GM18861 (cell line): ENCODE measurements around the gene TMEM185A.
A peak's percentile ranks its signal among the peaks of the same experiment; 100 is the strongest.
"Not testable (repeated sequence)": the region's sequence is repeated elsewhere in the genome, so short reads cannot be mapped to it uniquely, and the experiment has no call there.

Source experiments
- ATAC-seq: cut with Tn5 transposase; IDR thresholded peaks from one replicate; pipeline ENCODE4 v1.9.1; 2021; ENCODE audit not compliant: unreplicated experiment

The TMEM185A gene

DNA sequence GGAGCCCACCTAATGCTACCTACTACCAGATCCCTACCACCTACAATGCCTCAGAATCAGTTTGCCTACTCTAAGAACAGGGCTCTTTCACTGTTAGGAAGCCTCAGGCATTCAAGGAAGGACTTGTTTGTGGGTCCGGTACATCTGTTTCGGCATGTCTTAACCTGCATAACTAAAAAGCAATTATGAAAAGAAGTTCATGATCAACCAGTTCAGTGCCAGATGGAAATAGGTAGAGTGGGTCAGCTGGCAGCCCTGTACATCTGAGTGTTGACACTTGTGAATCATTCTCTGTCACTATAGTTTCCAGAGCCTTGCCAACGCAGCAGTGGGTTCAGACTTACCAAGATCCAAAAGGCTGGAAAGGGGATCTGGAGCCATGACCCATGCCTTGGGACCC is 3.3 kb downstream of the TMEM185A start:
- no peak for ATAC-seq

DNA sequence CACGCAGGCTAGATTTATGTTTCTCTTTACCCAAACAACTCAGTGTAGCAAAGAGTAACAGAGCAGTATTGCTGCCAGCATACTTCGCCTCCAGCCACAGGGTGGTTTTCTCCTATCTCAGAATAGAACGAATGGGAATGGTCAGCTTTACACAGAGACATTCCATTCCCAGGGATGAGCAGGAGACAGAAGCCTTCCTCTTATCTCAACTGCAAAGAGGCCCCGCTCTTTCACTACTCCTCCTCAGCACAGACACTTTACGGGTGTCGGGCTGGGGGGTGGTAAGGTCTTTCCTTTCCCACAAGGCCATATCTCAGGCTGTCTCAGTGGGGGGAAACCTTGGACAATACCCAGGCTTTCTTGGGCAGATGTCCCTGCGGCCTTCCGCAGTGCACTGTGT is 4.8 kb downstream of the TMEM185A start:
- ATAC-seq = not testable (repeated sequence)

DNA sequence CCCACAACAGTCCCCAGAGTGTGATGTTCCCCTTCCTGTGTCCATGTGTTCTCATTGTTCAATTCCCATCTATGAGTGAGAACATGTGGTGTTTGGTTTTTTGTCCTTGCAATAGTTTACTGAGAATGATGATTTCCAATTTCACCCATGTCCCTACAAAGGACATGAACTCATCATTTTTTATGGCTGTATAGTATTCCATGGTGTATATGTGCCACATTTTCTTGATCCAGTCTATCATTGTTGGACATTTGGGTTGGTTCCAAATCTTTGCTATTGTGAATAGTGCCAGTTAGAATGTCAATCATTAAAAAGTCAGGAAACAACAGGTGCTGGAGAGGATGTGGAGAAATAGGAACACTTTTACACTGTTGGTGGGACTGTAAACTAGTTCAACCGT is 11.9 kb downstream of the TMEM185A start:
- not testable (repeated sequence) for ATAC-seq

DNA sequence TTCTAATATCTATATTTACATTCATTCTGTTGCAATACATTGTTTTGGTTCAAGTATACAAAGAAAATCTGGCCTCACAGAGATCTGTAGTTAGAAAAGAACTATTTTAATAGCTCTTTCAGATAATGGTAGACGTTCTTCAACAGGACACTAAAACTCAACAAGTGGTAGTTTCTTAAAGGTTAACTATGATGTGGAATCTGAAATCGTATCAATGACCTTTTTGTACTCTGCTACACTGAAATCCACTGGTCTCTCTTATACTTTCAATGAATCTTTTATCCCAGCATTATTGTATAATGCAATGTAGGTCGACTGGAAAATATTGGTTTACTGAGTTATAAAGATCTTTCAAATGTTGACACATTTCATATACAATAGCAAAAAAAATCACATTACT is 12.7 kb downstream of the TMEM185A start:
- ATAC-seq = no peak

DNA sequence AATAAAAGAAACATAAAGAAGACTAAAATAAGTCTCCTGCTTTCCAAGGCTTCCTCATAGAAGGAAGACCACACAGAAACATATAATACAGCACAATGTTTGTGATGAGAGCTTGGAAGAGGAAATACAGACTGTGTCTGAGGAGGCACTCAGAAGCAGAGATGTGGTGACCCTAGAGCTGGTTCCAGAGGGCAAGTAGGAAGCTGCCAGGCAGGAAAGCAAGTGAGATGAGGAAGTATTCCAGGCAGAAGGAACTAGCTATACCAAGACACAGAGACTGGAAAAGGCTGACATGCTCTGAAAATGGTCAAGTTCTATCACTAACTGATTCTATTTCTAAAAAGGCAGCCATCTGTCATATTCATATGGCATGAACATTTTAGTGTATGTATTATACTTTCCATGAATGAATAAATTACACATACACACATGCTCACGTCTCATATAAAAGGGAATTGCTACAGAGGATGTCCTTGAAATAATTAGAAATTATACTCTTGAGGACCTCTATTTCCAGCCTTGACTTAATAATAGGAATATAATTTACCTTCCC is 19.9 kb downstream of the TMEM185A start:
- ATAC-seq = no peak

DNA sequence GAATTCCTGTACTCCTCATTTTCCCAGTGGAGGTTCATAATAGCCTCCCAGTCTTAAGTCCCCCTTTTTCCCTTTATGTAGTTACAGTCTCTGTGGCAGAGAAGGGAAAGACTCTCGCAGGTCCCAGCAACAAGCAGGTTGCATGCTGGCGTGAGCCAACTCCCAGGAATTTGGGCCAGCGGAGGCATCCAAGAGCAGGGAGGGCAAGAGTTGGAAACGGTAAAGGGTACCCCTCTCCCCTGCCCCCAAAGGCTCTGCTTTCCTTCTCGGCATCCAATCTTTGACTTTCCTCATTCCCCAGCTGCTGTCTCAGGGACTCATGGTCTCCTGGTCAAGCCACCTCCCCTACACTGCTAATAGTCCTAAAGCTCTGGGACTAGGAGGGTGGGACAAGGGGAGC is 21.1 kb downstream of the TMEM185A start:
- ATAC-seq = no peak

DNA sequence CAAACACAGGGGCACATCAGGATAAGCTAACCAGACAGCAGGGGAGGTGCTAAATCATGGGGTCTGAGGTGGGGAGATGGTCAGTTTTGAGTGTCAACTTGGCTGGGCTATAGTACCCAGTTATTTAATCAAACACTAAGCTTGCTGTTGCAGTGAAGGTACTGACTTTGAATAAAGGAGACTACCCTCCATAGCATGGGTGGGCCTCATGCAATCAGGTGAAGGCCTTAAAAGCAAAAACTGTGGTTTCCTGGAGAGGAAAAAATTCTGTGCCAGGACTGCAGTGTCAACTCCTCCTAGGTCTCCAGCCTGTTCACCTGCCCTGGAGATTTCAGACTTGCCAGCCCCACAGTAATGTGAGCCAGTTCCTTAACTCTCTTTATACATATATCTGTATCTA is 23.9 kb downstream of the TMEM185A start:
- ATAC-seq = no peak

DNA sequence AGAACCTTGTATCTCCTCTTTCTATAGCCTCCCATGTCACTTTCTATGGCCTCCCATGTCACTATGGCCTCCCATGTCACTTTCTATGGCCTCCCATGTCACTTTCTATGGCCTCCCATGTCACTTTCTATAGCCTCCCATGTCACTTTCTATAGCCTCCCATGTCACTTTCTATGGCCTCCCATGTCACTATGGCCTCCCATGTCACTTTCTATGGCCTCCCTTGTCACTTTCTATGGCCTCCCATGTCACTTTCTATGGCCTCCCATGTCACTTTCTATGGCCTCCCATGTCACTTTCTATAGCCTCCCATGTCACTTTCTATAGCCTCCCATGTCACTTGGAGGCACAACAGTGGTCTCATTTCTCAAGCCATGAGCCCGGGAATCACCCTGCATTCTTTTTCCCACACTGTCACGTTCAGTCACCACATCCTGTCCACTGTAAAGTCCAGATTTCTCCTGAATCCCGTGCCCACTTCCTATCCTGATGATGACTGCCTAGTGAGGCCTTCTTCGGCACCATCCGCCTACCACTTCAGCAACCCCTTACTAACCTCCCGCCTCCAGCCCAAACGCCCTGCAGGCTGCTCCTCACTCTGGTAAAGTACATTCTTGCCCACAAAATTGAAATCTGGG is 26.2 kb downstream of the TMEM185A start:
- ATAC-seq = not testable (repeated sequence)

DNA sequence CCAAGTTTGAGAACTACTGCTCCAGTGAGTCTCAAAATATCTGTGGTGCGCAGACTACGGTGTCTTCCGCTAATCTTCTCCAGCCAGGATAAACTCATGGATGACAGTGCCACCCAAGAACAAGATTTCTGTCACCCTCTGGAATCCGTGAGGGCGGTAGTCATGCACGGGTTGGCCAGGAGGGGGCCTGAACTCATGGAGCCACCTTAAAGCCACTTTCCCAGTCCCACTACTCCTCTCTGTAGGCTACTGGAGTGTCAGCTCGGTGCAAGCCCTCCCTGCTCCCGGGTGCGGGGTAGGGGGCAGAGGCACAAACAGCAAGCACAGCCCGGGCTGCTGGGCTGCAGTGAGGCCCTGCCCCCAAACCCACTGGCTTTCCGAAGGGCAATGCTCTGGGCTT is 33.0 kb downstream of the TMEM185A start:
- not testable (repeated sequence) for ATAC-seq

DNA sequence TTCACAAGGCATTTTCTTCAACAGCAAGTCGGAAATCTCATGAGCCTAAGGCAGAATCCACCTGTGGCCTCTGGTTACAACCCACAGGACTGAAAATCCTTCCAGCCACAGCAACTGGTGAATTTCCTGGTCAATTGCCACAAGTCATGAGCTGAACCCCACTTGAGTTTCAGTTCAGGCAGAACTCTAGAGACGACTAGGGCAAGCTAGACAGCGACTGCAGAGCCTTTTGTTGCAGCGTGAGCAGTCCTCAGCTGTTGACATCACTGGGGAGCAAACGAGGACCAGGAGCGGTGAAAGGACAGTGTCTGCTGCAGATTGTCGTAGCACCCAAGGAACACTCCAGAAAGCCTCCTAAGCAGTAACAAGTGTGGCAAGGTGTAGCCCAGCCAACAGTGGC is 35.6 kb downstream of the TMEM185A start:
- ATAC-seq = not testable (repeated sequence)

DNA sequence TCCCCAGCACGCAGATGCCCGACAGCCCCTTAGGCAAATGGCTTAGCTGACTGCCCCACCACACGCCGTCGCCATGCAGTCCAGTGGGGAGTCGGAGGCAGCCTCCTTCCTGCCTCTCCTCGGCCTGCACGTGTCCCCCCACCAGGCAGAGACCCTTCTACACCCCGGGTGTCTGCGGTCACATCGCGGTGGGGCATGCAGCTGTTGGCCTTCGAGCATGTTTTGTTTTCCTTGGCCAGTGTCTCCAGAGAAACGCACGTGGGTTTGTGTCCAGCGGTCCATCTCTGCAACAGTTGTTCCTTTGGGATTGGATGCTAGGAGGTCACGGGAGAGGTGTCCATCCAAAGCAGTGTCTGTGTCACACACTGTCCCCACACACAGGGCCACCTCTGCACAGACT is 36.4 kb downstream of the TMEM185A start, which contains the start of gene HSFX2:
TSS of gene HSFX2 (minus strand) at position 101 of the 400 bp plus-strand sequence. CDS start 614 bp downstream, outside the sequence.
- not testable (repeated sequence) for ATAC-seq

DNA sequence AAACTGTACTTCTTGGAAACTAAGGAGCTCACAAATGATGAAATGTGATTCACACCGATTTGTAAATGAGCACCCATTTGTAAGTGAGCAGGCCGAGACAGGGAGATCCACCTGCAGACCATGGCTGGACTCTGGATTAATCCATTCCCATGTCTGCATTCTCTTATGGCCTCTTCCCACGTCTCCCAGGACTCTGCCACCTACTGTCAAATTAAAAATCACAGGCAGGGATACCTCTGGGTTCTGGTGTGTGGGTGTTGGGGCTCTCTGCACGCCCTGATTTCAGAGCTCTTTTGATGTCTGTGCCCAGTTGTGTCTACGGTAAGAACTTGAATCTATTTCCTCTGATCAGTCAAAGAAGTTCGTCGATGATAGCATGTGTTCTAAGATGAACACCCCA is 40.6 kb downstream of the TMEM185A start:
- not testable (repeated sequence) for ATAC-seq

DNA sequence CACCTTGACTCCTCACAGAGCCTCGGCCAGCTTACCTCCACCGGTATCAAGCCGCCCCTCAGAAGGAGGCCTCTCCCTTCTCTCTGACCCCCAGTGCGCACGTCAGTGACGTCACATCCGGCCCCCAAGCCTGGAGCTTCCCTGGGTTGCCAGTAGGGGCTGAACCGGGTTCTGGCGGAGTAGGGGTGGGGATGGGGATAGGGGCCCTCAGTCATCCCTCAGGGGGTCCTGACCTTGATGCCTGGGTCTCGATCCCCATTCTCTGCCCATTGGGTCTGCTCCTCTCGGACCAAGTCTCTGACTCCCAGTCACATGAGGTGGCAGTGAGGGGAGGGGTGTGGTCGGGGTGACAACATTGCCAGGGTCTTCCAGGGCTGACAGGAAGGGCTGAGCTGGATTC is 44.2 kb downstream of the TMEM185A start, which contains the start of gene MAGEA9B:
TSS of gene MAGEA9B (minus strand) at position 101 of the 400 bp plus-strand sequence. CDS start 4,280 bp downstream, outside the sequence.
- ATAC-seq = not testable (repeated sequence)

DNA sequence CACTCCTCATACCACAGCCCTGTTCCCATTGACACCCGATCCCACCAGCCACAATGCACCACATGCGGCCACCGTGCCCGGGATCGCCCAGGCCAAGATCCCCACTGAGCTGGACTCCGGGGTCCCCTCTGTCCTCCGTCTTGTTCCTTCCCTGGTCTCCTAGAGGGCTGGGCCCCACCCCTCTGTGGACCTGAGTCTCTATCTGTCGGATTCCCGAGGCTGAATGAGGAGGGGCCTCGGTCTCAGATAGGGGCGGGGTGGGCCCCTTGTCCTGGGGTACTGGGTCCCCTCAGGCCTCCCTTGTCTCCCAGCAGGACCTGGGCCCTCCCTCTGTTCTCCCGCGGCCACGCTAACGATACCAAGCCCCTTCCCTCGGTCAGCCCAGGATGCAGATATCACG is 46.0 kb downstream of the TMEM185A start:
- not testable (repeated sequence) for ATAC-seq

DNA sequence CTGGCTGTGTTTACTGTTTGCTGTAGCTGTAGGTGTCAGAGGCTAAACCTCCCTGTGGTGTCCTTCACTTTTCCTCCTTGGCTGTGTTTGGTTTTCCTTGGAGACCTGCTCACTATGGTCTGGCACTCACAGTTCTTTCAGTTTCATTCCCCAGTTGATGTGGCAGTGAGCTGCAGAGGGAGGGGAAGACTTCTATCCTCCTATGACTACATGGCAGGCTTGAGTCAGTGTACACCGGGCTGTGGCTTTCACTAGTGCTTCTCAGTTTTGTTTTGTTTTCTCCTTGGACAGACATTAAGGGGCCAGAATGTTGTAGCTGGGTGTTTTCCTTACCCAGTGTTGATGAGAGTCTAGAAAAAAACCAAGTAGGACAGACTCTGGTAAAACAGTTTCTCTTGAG is 58.1 kb downstream of the TMEM185A start:
- ATAC-seq = peak; percentile 99

DNA sequence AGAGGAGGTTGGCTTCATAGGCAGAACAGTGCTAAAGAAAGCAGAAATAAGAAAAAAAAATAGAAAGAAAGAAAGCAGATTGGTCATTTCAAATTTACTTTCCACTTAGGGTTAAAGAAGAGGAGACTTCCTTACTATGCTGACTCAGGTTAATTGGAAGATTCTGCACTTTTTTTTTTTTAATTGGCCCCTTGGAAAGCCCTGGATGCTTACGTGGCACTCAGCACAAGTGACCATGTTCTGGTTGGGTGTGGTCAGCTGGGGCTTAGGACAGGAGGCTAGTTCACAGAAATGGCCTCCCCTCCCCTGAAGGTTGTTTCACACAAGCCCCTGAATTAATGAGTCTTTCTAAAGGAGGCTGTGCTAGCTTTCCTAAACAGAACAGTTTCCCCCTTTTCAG is 58.8 kb downstream of the TMEM185A start:
- no peak for ATAC-seq

DNA sequence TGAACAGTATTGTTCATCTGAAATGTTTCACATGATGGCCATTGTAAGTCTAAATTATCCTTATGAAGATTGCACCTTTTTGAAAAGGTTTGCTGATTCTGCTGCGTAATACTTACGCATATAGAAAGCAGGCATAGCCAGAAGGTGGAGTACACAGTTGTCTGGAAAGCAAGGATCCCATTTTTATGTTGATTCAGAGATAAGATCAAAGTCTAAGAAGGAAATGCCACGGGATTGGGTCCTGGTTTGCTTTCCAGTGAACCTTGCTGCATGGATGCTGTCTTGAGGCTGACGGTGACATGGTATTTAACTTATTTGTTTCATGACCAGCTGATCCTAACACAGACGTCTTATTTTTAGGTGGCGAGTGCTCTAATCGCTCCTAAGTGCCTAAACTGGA is 59.8 kb downstream of the TMEM185A start:
- ATAC-seq = no peak

DNA sequence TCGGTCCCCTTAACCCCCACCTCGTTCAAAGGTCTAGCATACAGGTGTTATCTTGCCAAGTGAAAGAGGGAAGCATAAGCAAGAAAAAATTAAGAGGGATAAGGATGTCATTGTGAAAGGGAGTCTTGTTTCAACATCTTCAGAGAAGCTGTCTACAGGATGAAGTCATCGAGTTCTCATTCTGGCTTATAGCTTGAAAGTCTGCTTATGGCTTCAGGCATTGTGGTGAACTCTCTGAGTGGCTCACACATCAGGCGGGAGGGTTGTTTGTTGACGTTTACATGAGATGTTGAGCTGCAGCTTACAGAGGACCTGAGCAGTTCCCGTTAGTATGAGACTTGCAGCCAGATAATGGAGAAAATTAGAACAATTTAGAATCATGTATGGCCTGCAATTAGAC is 60.9 kb downstream of the TMEM185A start:
- no peak for ATAC-seq

DNA sequence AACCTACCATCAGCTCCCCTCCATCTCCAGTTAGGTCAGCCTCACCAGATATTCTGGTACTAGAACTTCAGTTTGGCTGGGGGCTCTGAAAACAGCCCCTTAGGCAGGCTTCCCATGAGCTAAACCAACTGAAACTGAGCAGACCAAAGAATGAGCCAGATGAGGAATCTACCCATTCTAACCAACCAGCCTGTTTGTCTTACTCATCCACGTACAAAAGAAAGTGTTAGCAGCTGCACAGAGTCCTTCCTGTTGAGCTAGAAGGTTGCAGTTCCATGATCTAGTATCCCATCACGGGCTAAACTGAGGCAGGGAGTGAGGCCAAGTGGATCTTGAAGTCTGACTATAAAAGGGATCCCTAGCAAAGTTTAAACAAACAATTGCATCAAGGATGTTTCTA is 61.8 kb downstream of the TMEM185A start:
- ATAC-seq = no peak

DNA sequence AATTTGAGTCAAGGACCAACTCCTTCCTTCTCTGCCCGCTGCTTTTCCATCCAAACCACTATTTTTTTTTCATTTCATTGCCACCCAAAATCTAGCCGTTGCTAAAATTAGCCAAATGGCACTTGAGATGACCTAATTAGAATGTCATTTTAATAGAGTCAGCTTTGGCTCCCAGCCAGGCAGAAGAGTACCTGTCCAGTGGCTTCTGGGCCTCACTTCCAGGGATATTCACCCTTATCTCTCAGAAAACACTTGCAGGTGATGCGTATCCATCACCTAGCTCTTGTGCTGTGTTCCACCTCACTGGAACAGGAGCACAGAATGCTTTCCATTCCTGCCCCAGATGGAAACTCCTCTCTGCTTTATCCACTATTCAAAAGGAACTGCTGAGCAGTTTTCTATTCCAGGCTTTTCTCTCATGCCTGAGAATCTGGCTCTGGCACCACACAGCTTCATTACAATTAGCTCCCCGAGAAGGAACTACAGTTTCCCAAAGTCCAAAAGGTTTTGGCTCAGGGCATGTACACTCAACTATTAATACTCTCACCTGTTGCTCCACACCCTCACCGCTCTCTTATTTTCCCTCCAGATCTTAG is 62.8 kb downstream of the TMEM185A start:
- ATAC-seq = no peak

DNA sequence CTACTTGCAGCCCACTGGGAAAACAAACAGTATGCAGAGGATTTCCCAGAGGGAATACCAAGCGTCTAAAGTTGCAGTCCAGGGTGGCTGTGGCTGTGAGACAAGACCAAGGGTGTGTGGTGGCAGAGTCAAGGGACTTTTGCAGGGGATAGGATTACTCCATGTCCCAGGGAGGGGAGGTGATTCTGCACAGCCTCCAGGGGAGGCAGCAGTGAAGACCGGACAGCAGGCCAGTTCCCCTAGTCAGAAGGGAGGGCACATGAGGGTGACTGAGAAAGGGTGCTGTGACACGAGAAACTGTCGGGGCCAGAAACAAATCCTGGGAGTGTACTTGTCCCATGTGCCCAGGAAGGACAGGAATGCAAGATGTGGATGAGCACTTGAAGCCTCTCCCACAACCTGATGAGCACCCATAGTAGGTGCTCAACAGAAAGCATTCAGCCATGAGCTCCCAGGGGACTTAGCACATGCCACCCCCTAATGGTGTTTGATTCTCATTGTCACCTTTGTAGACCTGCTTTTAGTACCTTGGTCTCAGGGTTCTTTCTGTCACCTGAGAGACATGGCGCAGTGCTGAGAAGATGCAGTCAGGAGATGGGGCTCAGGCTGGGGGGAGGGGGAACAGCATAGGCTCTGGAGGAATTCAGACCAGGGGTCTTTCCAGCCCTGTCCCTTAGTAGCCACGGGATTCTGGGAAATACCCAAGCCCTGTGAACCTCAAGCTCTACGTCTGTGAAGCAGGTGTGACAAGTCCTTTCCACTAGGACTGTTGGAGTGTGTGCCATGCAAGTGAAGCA is 63.8 kb downstream of the TMEM185A start:
- ATAC-seq = no peak

DNA sequence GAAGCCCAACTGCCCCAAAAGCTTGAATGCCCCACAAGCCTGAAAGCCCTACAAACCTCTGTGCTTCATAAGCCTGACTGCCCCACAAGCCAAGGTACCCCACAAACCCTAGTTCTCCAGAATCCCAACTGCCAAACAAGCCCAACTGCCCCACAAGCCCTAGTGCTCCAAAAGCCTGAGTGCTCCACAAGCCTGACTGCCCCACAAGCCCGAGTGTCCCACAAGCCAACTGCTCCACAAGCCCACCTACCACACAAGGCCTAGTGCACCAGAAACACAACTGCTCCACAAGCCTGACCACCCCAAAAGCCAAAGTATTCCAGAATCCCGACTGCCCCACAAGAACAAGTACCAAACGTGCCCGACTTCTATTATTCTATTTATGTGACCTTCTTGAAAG is 68.2 kb downstream of the TMEM185A start:
- no peak for ATAC-seq
